GM12874 (cell line): ENCODE measurements around the gene NOP16.

Source experiments
- TF ChIP-seq, protein P1 (sequence below): IDR thresholded peaks from 2 replicates; pipeline ENCODE4 v1.5.1; 2011; ENCODE audit warnings: low read depth, mild to moderate bottlenecking, control low read depth, low read length, moderate library complexity; ENCODE audit not compliant: insufficient read depth

The NOP16 gene

DNA sequence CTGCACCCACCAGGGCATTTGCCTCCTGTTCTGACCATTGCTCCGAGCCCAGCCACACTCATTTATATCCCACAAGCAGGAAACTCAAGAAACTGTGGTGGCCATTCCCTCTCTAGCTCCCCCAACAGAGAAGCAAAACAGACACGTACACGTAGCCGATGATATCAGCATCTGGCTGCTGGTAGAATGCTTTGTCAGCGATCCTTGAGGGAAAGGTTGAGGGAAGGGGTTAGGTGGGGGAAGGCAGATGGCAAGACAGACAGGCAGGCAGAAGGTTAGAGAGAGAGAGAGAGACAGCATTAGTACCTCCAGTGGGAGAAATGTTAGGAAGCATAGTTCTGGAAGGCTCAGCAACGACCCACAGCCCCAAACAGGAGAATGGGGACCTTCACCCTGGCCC, 7.9 kb upstream of the NOP16 start:
- TF ChIP-seq, protein P1, sequence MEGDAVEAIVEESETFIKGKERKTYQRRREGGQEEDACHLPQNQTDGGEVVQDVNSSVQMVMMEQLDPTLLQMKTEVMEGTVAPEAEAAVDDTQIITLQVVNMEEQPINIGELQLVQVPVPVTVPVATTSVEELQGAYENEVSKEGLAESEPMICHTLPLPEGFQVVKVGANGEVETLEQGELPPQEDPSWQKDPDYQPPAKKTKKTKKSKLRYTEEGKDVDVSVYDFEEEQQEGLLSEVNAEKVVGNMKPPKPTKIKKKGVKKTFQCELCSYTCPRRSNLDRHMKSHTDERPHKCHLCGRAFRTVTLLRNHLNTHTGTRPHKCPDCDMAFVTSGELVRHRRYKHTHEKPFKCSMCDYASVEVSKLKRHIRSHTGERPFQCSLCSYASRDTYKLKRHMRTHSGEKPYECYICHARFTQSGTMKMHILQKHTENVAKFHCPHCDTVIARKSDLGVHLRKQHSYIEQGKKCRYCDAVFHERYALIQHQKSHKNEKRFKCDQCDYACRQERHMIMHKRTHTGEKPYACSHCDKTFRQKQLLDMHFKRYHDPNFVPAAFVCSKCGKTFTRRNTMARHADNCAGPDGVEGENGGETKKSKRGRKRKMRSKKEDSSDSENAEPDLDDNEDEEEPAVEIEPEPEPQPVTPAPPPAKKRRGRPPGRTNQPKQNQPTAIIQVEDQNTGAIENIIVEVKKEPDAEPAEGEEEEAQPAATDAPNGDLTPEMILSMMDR: no peak

DNA sequence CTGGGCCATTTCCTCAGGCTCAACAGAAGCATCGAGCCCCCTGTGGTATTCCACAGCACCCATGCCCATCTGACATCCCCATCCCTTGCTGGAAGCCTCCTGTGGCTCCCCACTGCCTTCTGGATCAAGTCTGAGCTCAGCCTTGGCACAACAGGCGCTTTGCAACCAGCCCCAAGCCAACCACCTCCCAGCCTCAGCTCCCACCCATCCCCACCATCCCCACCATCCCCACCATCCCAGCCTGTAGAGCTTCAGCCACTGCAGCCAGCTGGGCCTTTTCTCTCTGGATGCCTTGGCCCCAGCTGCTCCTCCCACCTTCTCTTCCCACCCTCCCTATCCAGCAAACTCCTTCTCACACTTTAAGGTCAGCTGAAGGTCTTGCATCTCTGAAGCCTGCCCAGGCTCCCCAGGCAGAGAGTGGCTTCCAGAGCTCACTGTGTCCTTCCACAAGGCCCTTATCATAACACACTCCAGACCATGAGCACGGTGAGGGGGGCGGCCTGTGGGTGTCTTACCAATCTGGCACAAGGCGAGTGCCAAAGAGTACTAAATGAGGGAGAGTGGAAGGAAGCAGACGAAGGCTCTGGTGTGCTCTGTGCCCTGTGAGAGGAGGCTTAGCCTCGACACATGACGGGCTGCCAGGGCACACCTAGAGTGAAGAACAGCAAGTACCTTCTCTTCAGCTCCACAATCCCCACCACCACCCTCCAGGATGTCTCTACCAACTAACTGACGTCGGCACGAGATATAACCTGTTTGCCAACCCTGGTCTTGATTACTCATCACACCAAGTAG, 6.7 kb upstream of the NOP16 start:
- TF ChIP-seq, protein P1: no peak

DNA sequence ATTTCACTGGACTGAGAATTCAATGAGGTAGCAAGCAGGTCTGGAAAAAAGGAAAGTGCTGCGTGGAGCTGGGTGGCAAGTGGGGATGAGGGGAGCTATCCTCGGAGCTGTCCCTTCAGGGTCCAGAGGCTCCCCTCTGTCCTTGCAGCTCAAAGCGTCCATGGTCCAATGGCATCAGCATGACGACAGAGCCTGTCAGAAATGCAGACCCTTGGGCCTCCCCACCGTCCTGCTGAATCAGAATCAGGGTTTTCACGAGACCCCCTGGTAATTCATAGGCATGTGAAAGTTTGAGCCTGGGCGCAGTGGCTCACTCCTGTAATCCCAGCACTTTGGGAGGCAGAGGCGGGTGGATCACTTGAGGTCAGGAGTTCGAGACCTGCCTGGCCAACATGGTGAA, 5.7 kb upstream of the NOP16 start:
- TF ChIP-seq, protein P1: no peak

DNA sequence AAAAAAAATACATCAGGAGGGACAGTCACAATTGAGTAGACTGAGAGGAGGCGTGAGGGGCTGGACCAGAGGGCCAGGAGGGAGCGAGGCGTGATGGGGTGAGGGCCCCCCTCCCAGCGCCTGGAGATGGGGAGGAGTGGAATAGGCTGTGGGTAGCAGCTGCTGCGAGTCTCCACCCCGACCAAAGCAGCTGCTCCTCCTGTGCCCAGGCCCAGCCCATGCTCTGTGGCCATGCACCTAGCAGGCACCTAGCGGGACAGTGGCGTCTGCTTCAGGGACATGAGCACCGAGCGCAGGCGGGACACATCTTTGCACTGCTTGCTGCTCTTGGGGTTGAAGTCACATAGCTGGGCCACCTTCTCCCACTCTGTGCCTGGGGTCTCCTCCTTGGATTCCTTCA, 4.1 kb upstream of the NOP16 start:
- TF ChIP-seq, protein P1: no peak

DNA sequence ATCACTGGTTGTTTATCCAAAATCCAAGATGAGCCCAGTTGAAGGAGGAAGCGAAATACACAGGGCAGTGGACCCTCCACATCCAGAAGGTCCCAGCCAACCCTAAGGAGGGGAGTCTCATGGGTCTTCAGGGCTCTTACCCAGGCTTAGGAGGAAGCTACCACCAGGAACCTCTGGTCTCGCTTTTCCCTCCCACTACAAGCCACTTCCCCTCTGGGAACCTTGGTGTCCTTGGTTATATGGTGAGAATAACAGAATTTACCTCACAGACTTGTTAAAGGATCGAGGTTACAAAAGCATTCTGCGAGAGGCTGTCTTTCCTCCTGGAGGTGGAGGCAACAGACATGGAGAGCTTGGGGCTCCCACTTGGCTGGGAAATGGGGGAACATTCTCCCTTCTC, 3.6 kb upstream of the NOP16 start:
- TF ChIP-seq, protein P1: no peak

DNA sequence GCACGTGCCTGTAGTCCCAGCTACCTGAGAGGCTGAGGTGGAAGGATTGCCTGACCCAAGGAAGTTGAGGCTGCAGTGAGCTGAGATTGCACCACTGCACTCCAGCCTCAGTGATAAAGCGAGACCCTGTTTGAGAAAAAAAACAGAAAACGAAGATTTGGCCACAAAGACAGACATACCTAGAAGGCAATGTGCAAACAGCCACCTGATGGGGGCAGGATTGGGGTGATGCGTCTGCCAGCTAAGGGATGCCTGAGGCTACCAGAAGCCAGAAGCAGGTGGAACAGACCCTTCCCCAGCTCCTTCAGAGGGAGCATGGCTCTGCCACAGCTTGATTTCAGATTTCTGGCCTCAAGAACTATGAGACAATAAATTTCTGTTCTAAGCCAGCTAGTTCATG, 3.1 kb upstream of the NOP16 start:
- TF ChIP-seq, protein P1: no peak

DNA sequence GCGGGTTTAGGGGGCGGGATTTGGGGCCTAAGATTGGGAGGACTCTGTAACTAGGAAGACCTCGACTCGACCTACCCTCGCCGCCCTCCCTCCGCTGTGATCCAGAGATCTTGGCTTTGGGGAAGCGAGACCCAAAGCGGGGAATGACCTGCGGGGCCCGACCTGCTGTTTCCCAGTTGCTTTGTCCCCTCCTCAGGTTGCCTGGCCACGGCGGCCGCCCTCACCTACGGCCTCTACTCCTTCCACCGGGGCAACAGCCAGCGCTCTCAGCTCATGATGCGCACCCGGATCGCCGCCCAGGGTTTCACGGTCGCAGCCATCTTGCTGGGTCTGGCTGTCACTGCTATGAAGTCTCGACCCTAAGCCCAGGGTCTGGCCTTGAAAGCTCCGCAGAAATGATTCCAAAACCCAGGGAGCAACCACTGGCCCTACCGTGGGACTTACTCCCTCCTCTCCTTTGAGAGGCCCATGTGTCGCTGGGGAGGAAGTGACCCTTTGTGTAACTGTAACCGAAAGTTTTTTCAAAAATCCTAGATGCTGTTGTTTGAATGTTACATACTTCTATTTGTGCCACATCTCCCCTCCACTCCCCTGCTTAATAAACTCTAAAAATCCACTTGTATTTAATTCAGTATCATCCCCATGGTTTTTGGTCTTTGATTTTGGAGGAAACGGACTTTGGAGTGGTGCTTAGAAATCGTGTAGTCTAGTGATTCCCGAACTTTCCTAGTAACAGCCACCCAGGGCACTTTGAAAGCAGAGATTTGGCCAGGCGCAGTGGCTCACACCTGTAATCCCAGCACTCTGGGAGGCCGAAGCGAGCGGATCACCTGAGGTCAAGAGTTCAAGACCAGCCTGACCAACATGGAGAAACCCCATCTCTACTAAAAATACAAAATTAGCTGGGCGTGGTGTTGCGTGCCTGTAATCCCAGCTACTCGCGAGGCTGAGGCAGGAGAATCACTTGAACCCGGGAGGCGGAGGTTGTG, 1.0 kb upstream of the NOP16 start:
- TF ChIP-seq, protein P1: no peak
